ENCODE results near the gene RCE1.

DNA sequence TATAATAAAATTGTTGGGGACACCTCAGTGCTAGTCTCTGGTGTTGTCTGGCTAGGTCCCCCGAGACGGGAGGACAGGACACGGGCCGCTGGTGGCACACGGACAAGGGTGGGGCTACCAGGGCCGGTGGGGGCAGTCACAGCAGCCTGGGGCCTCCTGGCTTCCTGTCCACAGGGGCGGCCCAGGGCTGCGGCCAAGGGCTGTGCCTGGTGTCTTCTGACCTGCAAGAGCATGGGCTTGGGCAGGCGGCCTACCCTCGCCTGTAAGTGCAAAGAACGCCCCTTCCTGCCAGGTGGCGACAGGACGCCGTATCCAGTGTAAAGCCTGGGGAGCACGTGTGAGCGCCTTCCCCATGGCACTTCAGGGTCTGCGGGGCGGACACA is 17.2 kb downstream of the RCE1 start:
- TF ChIP-seq, protein P1, sequence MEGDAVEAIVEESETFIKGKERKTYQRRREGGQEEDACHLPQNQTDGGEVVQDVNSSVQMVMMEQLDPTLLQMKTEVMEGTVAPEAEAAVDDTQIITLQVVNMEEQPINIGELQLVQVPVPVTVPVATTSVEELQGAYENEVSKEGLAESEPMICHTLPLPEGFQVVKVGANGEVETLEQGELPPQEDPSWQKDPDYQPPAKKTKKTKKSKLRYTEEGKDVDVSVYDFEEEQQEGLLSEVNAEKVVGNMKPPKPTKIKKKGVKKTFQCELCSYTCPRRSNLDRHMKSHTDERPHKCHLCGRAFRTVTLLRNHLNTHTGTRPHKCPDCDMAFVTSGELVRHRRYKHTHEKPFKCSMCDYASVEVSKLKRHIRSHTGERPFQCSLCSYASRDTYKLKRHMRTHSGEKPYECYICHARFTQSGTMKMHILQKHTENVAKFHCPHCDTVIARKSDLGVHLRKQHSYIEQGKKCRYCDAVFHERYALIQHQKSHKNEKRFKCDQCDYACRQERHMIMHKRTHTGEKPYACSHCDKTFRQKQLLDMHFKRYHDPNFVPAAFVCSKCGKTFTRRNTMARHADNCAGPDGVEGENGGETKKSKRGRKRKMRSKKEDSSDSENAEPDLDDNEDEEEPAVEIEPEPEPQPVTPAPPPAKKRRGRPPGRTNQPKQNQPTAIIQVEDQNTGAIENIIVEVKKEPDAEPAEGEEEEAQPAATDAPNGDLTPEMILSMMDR (IDR thresholded peaks at IDR 0.05; ENCODE audit: insufficient read depth, low read length) = no peak
- TF ChIP-seq POLR2AphosphoS5 (IDR thresholded peaks at IDR 0.05; ENCODE audit: low read depth) = peak; percentile 27; the same call in 1 of the 2 replicates
- no peak for TF ChIP-seq REST (IDR thresholded peaks at IDR 0.05; ENCODE audit: insufficient replicate concordance, low read depth)

Measured in HL-60 (cell line).